Loucy (cell line): ENCODE measurements around the gene BCL2L12.
"Not testable (repeated sequence)": the region's sequence is repeated elsewhere in the genome, so short reads cannot be mapped to it uniquely, and the experiment has no call there.

Source experiments
- H2AFZ ChIP-seq: fragments of 200-600 bp; sonication (generic); 2 replicates; pipeline ENCODE4 v1.6.0; 2016; ENCODE audit warnings: antibody characterized with exemption, mild to moderate bottlenecking, low read length, moderate library complexity
- H3F3A ChIP-seq: fragments of 200-600 bp; 2 replicates; pipeline ENCODE4 v1.6.0; 2016; ENCODE audit warnings: antibody characterized with exemption, low read depth, mild to moderate bottlenecking
- H3K27me3 ChIP-seq: fragments of 200-600 bp; sonication (generic); 2 replicates; pipeline ENCODE4 v1.6.1; 2014; ENCODE audit warnings: low read length, mild to moderate bottlenecking; ENCODE audit not compliant: insufficient read depth, poor library complexity, severe bottlenecking
- H3K36me3 ChIP-seq: fragments of 200-600 bp; sonication (generic); 2 replicates; pipeline ENCODE4 v1.6.1; 2016; ENCODE audit warnings: low read length; ENCODE audit not compliant: insufficient read depth
- H3K4me1 ChIP-seq: fragments of 200-600 bp; sonication (generic); 2 replicates; pipeline ENCODE4 v1.5.1; 2014; ENCODE audit warnings: low read length, mild to moderate bottlenecking; ENCODE audit not compliant: insufficient read depth, poor library complexity, severe bottlenecking
- H3K4me2 ChIP-seq: fragments of 200-600 bp; sonication (generic); 2 replicates; pipeline ENCODE4 v1.6.0; 2014; ENCODE audit warnings: antibody characterized with exemption, low read length, low read depth, mild to moderate bottlenecking; ENCODE audit not compliant: poor library complexity, severe bottlenecking
- H3K4me3 ChIP-seq: fragments of 200-600 bp; sonication (generic); 2 replicates; pipeline ENCODE4 v1.5.1; 2014; ENCODE audit warnings: low read length, mild to moderate bottlenecking, mixed read lengths; ENCODE audit not compliant: poor library complexity, severe bottlenecking
- H3K79me2 ChIP-seq: fragments of 200-600 bp; sonication (generic); 2 replicates; pipeline ENCODE4 v1.6.1; 2014; ENCODE audit warnings: low read length; ENCODE audit not compliant: insufficient read depth
- H3K9ac ChIP-seq: fragments of 200-600 bp; sonication (generic); 2 replicates; pipeline ENCODE4 v1.6.0; 2014; ENCODE audit warnings: mild to moderate bottlenecking, low read depth, low read length, moderate library complexity; ENCODE audit not compliant: poor library complexity, severe bottlenecking
- H3K9me2 ChIP-seq: fragments of 200-600 bp; sonication (generic); replicated peaks from 2 replicates; pipeline ENCODE4 v1.6.1; 2016; ENCODE audit warnings: low read depth, low read length, mixed read lengths
- H3K9me3 ChIP-seq: fragments of 200-600 bp; sonication (generic); 2 replicates; pipeline ENCODE4 v1.6.1; 2014; ENCODE audit warnings: mild to moderate bottlenecking, antibody characterized with exemption, low read length, low read depth; ENCODE audit not compliant: insufficient read depth
- H4K20me1 ChIP-seq: fragments of 200-600 bp; sonication (generic); 2 replicates; pipeline ENCODE4 v1.6.0; 2014; ENCODE audit warnings: antibody characterized with exemption, low read length, mild to moderate bottlenecking; ENCODE audit not compliant: insufficient read depth, poor library complexity, severe bottlenecking
- EZH2phosphoT487 ChIP-seq: fragments of 200-600 bp; IDR thresholded peaks from 2 replicates; pipeline ENCODE4 v1.6.1; 2018; ENCODE audit warnings: antibody characterized with exemption, mild to moderate bottlenecking, moderate library complexity, borderline replicate concordance
- TF ChIP-seq, protein P1 (sequence below): fragments of 200-600 bp; sonication (generic); conservative IDR thresholded peaks from 2 replicates; pipeline ENCODE4 v1.5.1; 2014; ENCODE audit warnings: mild to moderate bottlenecking, antibody characterized with exemption, low read length

BCL2L12 gene

GRCh38 chr19:49631014-49631588 is 34.6 kb upstream of the BCL2L12 start:
- Histone ChIP-seq H2AFZ (no peak overlapping the region), H3K9me2 (no peaks in the 10 kb centered on the region), H3F3A (no peaks in the 10 kb centered on the region), H3K4me3 (no peak overlapping the region), H3K4me1 (no peaks in the 10 kb centered on the region), H3K9me3 (no peaks in the 10 kb centered on the region), H3K9ac (no peak overlapping the region), H3K27me3 (no peaks in the 10 kb centered on the region), H3K79me2 (no peaks in the 10 kb centered on the region), H3K4me2 (no peak overlapping the region), H4K20me1 (no peaks in the 10 kb centered on the region), H3K36me3 (peaks cover 17% of the 10 kb centered on the region; the same call in 1 of the 2 replicates)
- no peak for TF ChIP-seq EZH2phosphoT487
- TF ChIP-seq, protein P1, sequence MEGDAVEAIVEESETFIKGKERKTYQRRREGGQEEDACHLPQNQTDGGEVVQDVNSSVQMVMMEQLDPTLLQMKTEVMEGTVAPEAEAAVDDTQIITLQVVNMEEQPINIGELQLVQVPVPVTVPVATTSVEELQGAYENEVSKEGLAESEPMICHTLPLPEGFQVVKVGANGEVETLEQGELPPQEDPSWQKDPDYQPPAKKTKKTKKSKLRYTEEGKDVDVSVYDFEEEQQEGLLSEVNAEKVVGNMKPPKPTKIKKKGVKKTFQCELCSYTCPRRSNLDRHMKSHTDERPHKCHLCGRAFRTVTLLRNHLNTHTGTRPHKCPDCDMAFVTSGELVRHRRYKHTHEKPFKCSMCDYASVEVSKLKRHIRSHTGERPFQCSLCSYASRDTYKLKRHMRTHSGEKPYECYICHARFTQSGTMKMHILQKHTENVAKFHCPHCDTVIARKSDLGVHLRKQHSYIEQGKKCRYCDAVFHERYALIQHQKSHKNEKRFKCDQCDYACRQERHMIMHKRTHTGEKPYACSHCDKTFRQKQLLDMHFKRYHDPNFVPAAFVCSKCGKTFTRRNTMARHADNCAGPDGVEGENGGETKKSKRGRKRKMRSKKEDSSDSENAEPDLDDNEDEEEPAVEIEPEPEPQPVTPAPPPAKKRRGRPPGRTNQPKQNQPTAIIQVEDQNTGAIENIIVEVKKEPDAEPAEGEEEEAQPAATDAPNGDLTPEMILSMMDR, result no peak

GRCh38 chr19:49631610-49632192 is 34.0 kb upstream of the BCL2L12 start:
- Histone ChIP-seq H3K4me3 (no peak overlapping the region), H2AFZ (no peak overlapping the region), H3K9me3 (no peaks in the 10 kb centered on the region), H4K20me1 (no peaks in the 10 kb centered on the region), H3K27me3 (no peaks in the 10 kb centered on the region), H3F3A (no peaks in the 10 kb centered on the region), H3K9me2 (no peaks in the 10 kb centered on the region), H3K4me2 (no peak overlapping the region), H3K4me1 (peaks cover under 1% of the 10 kb centered on the region), H3K79me2 (no peaks in the 10 kb centered on the region), H3K36me3 (peaks cover 11% of the 10 kb centered on the region; the same call in 1 of the 2 replicates), H3K9ac (no peak overlapping the region)
- TF ChIP-seq, protein P1, result no peak
- TF ChIP-seq EZH2phosphoT487, result no peak

DNA sequence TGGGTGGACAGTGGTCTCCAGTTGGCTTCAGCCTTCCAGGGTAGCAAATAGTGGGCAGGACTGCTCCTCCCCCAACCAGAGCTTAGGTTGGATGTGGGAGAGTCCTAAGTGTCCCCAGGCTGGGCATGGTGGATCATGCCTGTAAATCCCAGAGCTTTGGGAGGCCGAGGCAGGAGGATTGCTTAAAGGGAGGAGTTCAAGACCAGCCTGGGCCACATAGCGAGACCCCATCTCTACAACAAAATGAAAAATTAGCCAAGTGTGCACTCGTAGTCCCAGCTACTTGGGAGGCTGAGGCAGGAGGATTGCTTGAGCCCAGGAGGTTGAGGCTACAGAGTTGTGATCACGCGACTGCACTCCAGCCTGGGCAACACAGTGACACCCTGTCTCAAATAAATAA is 33.2 kb upstream of the BCL2L12 start:
- no peaks in the 10 kb centered on the region for H3K27me3 ChIP-seq
- H3K4me1 ChIP-seq, result peaks cover 4% of the 10 kb centered on the region
- no peak overlapping the region for H3K9ac ChIP-seq
- no peak overlapping the region for H3K4me3 ChIP-seq
- no peaks in the 10 kb centered on the region for H4K20me1 ChIP-seq
- H3K79me2 ChIP-seq, result no peaks in the 10 kb centered on the region
- no peak overlapping the region for H3K4me2 ChIP-seq
- no peaks in the 10 kb centered on the region for H3K9me2 ChIP-seq
- no peaks in the 10 kb centered on the region for H3K9me3 ChIP-seq
- no peaks in the 10 kb centered on the region for H3F3A ChIP-seq
- H2AFZ ChIP-seq, result no peak overlapping the region
- TF ChIP-seq, protein P1, result no peak
- no peak for TF ChIP-seq EZH2phosphoT487
- peaks cover 2% of the 10 kb centered on the region; the same call in 1 of the 2 replicates for H3K36me3 ChIP-seq

GRCh38 chr19:49633273-49633672 is 32.5 kb upstream of the BCL2L12 start:
- H3K9ac ChIP-seq, H3K79me2 ChIP-seq, H3K9me2 ChIP-seq, H3K36me3 ChIP-seq, H3F3A ChIP-seq, H2AFZ ChIP-seq, H3K4me3 ChIP-seq, H3K4me2 ChIP-seq, H3K27me3 ChIP-seq, H3K9me3 ChIP-seq, H4K20me1 ChIP-seq: not testable (repeated sequence)
- H3K4me1 ChIP-seq, result peaks cover 10% of the 10 kb centered on the region
